Endothelial cell of umbilical vein (primary cell): ENCODE data around the gene APOL2.

Source experiments
- EZH2 ChIP-seq: IDR thresholded peaks from 2 replicates; pipeline ENCODE4 v1.6.1; 2012; ENCODE audit warnings: borderline replicate concordance, low read depth, mild to moderate bottlenecking, moderate library complexity, low read length, inconsistent platforms; ENCODE audit not compliant: severe bottlenecking
- JUN ChIP-seq: IDR thresholded peaks from 2 replicates; pipeline ENCODE4 v1.6.1; 2011; ENCODE audit warnings: borderline replicate concordance, low read depth; ENCODE audit not compliant: insufficient read length, insufficient read depth
- MAX ChIP-seq: IDR thresholded peaks from 2 replicates; pipeline ENCODE4 v1.6.1; 2011; ENCODE audit not compliant: insufficient read depth, insufficient read length
- POLR2A ChIP-seq: IDR thresholded peaks from 2 replicates; pipeline ENCODE4 v1.6.1; 2012; ENCODE audit warnings: low read depth, mild to moderate bottlenecking, control low read depth, low read length
- POLR2AphosphoS5 ChIP-seq: IDR thresholded peaks from 2 replicates; pipeline ENCODE4 v1.6.1; 2012; ENCODE audit warnings: low read depth, mild to moderate bottlenecking, control low read depth, low read length, moderate library complexity; ENCODE audit not compliant: insufficient read depth
- TF ChIP-seq, protein P1 (sequence below), 2 donors: IDR thresholded peaks; 1 replicate in 1 of 2; 2 replicates in 1 of 2; pipeline ENCODE4 v1.5.1; 2011; ENCODE audit warnings: low read length in 2 of 2, mild to moderate bottlenecking in 2 of 2, moderate library complexity in 2 of 2, control low read depth in 1 of 2, inconsistent platforms in 1 of 2, low read depth in 1 of 2; ENCODE audit not compliant: insufficient read depth in 1 of 2; ENCODE audit errors: extremely low read depth in 1 of 2

DNA sequence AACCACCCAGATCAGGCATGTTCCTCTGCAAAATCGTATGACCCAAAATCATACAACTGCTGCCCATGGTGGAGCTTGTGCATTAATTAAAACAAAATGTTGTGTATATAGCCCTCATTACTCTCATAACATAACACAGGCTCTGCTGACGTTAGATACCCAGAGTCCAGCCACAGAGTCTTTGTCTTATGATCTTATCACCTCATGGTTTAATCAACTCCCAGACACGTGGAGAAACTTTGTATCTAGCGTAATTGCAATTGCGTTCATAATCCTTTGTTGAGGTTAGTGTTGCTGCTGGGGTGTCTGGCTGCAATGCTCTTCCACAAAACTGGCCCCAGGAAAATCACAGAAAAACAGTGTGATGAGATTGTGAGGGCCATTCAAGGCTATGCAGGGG lies 8.6 kb upstream of the APOL2 start:
- no peak for TF ChIP-seq MAX
- no peak for TF ChIP-seq POLR2A
- TF ChIP-seq, protein P1, sequence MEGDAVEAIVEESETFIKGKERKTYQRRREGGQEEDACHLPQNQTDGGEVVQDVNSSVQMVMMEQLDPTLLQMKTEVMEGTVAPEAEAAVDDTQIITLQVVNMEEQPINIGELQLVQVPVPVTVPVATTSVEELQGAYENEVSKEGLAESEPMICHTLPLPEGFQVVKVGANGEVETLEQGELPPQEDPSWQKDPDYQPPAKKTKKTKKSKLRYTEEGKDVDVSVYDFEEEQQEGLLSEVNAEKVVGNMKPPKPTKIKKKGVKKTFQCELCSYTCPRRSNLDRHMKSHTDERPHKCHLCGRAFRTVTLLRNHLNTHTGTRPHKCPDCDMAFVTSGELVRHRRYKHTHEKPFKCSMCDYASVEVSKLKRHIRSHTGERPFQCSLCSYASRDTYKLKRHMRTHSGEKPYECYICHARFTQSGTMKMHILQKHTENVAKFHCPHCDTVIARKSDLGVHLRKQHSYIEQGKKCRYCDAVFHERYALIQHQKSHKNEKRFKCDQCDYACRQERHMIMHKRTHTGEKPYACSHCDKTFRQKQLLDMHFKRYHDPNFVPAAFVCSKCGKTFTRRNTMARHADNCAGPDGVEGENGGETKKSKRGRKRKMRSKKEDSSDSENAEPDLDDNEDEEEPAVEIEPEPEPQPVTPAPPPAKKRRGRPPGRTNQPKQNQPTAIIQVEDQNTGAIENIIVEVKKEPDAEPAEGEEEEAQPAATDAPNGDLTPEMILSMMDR (IDR thresholded peaks at IDR 0.05; ENCODE audit: extremely low read depth in 1 of 2, insufficient read depth in 1 of 2, low read depth in 1 of 2, low read length in 2 of 2) = no peak
- TF ChIP-seq EZH2 = no peak
- TF ChIP-seq POLR2AphosphoS5 = no peak
- TF ChIP-seq JUN = no peak
